HG03135 (cell line): Measurements from ENCODE around the gene WDR83.
"Not testable (repeated sequence)": the region's sequence is repeated elsewhere in the genome, so short reads cannot be mapped to it uniquely, and the experiment has no call there.

Experiments
- ATAC-seq: cut with Tn5 transposase; IDR thresholded peaks from one replicate; pipeline ENCODE4 v1.9.1; 2021; ENCODE audit warnings: mild to moderate bottlenecking, moderate library complexity; ENCODE audit not compliant: unreplicated experiment

WDR83 gene, protein sequence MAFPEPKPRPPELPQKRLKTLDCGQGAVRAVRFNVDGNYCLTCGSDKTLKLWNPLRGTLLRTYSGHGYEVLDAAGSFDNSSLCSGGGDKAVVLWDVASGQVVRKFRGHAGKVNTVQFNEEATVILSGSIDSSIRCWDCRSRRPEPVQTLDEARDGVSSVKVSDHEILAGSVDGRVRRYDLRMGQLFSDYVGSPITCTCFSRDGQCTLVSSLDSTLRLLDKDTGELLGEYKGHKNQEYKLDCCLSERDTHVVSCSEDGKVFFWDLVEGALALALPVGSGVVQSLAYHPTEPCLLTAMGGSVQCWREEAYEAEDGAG

DNA sequence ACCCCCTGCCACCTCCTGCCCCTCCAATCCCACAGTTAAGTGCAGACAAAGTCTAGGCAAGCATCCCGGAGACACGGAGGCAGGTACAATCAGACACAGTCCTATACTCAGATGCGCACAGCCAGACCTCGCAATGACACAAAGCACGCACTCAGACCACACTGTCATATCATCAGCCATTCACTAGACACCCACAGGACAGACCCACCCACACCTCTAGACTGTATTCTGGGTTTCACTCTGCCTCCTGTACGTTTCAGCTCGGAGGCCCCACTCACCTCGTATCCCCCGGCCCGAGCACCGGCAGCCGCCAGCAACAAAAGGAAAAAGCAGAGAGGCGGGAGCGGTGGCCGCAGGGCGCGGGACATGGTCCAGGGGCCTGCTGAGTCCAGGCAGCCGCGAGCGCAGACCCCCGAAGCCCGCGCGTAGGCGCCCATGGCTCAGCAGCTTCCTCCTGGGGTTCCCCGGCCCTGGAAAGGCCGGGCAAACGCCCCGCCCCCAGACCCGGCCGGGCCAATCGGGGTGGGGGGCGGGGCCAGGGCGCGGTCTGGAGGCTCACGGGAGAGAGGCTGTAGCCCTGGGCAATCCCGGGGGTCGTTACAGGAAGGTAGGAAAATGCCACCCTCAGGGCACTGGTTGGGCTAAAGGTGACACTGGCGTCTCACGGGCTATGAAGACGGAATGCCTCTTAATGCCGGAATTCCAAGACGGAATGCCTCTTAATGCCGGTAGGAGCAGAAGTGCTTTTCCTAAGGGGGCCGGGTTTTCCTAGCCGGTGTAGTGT, at the start of gene WDR83, which contains the start of gene MAN2B1:
Gene WDR83 (plus strand): TSS at position 543 of the 784 bp plus-strand sequence. CDS start 2,984 bp downstream, outside the sequence.
Gene MAN2B1 (minus strand): TSS at position 478 of the 784 bp plus-strand sequence. CDS start 41 bp downstream, at position 437.
- ATAC-seq, result peak; percentile 35

DNA sequence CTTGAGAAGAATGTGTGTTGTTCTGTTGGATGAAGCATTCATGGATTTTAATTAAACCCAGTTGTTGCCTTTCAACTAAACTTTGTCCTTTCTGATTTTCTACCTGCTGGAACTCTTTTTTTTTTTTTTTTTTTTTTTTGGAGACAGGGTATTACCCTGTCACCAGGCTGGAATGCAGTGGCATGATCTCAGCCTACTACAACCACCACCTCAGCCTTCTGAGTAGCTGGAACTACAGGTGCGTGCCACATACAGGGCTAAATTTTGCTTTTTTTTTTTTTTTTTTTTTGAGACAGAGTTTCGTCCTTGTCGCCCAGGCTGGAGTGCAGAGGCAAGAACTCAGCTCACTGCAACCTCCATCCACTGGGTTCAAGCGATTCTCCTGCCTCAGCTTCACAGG, 49.0 kb upstream of the WDR83 start:
- no peak for ATAC-seq

DNA sequence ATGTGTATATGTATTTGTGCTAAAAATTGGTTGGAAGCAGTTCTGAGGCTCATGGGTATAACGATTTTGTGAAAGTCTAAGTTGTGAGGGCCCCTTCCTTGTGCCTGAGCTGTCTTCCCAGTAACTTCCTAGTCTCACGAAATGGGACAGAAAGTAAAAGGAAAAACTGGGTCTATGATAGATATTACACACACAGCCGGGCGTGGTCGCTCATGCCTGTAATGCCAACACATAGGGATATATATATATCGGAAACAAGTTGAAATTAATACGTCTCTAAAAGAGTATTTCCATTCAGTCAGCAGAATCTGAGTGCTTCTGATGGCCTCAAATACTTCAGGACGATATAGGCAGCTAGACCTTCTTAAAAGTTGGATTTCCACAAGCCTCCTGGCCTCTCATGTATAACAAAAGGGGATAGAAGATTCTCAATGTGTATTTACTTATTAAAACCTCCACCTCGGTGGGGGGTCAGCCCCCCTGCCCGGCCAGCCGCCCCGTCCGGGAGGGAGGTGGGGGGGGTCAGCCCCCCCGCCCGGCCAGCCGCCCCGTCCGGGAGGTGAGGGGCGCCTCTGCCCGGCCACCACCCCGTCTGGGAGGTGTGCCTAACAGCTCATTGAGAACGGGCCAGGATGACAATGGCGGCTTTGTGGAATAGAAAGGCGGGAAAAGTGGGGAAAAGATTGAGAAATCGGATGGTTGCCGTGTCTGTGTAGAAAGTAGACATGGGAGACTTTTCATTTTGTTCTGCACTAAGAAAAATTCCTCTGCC, 45.2 kb upstream of the WDR83 start:
- not testable (repeated sequence) for ATAC-seq

DNA sequence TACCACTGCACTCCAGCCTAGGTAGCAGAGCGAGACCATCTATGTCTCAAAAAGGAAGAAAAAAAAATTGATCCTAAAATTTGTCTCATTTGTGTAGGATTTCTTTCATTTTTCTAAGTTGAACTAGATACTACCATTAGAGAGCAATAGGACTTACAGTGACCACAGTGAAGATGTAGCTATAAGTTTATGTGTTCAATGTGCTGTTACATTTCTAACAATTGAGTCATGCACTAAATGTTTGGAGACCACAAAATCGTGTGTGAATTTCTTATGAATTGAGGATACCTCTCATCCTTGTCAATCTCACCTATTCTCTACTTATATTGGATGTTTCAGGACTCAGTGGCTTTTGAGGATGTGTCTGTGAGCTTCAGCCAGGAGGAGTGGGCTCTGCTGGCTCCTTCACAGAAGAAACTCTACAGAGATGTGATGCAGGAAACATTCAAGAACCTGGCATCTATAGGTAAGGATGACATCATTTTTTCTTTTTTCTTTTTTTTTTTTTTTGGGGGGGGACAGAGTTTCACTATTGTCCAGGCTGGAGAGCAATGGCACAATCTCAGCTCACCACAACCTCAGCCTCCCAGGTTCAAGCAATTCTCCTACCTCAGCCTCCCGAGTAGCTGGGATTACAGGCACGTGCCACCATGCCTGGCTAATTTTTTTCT, 43.1 kb upstream of the WDR83 start:
- ATAC-seq, result no peak

DNA sequence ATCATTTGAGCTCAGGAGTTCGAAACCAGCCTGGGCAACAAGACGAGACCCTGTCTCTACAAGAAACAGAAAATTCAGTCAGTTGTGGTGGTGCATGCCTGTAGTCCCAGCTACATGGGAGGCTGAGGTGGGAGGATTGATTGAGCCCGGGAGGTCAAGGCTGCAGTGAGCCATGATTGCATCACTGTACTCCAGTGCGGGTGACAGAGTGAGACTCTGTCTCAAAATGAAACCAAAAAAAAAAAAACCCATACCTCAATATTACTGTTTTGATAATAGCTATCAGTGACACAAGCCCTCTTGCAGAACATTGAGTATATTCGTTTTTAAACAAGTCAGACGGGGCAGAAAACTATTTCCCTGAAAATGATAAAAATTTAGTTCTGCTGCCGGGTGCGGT, 39.6 kb upstream of the WDR83 start:
- ATAC-seq, result no peak

DNA sequence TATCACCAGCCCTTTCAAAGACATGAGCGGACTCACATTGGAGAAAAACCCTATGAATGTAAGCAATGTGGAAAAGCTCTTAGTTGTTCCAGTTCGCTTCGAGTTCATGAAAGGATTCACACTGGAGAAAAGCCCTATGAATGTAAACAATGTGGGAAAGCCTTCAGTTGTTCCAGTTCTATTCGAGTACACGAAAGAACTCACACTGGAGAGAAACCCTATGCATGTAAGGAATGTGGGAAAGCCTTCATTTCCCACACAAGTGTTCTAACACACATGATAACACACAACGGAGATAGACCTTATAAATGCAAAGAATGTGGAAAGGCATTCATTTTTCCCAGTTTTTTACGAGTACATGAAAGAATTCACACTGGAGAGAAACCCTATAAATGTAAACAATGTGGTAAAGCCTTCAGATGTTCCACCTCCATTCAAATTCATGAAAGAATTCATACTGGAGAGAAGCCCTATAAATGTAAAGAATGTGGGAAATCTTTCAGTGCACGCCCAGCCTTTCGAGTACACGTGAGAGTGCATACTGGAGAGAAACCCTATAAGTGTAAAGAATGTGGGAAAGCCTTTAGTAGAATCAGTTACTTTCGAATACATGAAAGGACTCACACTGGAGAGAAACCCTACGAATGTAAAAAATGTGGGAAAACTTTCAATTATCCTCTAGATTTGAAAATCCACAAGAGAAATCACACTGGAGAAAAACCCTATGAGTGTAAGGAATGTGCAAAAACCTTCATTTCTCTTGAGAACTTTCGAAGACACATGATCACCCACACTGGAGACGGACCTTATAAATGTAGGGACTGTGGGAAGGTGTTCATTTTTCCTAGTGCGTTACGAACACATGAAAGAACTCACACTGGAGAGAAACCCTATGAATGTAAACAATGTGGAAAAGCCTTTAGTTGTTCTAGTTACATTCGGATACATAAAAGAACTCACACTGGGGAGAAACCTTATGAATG, 38.3 kb upstream of the WDR83 start:
- ATAC-seq, result no peak

DNA sequence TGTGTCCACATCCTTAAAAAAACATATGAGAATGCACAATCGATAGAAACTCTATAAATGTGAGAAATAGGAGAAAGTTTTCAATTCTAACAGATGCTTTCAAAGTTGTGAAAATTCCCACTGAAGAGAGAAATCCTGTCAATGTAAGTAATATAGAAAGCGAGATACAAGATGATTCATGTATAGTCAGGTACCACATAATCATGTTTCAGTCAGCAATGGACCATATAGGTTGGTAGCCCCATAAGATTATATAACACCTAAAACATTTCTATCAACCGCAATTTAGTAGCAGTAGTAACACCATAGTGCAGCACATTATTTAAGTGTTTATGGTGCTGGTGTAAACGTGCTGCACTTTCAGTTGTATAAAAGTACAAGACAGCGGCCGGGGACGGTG, 37.4 kb upstream of the WDR83 start:
- no peak for ATAC-seq

DNA sequence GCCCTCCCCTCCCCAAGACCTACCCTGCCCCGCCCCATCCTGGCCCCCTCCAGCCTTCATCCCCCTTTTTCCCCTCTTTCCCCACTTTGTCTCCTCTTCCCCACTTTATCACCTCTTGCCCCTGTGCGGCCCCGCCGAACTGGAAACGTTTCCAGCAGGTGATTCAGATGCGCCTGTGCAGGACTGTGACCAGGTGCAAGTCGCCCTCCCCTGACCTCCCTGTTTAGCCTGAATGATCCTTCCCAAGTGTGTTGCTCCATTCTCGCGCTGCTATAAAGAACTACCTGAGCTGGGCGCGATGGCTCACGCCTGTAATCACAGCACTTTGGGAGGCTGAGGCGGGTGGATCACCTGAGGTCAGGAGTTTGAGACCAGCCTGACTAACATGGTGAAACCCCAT, 30.0 kb upstream of the WDR83 start:
- no peak for ATAC-seq

DNA sequence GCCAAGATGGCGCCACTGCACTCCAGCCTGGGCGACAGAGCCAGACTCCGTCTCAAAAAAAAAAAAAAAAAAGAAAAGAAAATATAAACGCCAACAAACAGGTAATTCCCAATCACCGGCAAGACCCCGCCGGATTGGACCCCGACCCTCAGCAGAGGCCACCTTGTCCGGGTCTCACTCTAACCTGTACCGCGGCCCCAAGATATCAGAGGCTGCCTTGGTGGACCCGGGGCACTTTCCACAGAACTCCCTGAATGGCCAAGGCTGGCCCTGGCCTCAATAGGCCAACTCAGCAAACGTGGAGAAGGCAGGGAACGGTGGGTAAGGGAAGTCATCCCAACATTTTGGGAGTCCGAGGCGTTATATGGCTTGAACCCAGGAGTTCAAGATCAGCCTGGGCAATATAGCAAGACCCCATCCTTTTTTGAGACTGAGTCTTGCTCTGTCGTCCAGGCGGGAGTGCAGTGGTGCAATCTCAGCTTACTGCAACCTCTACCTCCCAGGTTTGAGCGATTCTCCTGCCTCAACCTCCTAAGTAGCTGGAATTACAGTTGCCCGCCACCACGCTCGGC, 27.9 kb upstream of the WDR83 start:
- ATAC-seq, result no peak

DNA sequence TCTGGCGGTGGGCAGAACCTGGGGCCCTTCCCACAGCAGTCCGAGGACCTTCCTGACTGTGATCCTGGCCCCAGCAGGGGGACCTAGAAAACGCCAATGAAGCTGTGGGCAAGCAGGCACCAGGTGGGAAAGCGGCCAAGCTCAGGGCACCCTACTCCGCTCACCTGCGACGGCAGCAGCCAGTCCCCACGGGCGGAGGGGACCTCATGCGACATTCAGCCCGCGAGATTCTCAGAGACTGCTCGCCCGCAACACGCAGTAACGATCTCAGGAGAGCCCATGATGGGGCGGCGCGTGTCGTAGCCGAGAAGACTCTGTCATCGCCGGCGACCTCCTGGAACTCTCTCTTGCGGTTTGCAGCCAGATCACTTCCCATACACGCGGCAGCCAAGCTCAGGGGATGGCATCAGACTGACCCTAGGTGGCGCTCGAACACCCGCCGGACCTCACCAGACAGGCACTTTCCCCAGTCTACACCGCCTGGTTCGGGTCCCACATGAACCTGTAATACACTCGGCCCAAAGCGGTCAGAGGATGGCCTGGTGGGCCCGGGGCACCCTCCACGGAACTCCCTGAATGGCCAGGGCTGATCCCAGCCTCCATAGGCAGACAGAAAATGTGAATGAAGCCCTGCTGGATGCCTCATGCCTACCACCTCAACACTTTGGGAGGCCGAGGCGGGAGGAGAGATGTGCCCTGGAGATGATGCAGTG, 26.6 kb upstream of the WDR83 start:
- ATAC-seq, result no peak

DNA sequence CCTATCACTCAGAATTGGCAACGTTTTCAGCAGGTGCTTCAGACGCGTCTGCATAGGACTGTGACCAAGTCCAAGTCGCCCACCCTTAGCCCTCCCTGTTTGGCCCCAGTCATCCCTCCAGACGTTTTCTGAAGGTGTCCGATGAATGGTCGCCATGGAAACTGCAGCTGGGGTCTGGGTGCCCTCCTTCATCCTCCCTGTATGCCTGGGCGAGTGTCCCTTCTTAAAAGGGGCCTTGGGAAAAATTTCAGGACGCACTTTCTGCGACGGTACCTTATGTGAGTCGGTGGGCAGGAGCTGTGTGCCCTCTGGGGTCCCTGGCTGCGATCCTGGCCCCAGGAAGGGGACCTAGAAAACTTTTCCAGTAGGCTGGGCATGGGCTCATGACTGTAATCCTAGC, 25.2 kb upstream of the WDR83 start:
- no peak for ATAC-seq

DNA sequence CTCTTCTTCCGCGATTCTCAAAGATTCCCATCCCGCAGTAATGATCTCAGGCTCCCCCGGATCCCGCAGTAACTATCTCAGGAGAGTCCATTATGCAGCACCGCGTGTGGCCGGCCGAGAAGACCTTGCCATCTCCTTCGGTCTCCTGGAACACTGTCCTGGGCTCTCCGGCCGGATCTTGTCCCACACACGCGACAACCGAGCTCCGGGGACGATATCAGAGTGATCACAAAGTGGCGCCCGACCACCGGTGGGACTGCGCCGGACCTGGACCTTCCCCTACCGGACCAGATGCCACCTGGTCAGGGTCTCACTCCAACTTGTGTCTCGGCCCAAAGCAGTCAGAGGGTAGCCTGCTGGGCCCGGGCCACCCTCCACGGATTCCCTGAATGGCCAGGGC, 24.1 kb upstream of the WDR83 start:
- ATAC-seq, result no peak

DNA sequence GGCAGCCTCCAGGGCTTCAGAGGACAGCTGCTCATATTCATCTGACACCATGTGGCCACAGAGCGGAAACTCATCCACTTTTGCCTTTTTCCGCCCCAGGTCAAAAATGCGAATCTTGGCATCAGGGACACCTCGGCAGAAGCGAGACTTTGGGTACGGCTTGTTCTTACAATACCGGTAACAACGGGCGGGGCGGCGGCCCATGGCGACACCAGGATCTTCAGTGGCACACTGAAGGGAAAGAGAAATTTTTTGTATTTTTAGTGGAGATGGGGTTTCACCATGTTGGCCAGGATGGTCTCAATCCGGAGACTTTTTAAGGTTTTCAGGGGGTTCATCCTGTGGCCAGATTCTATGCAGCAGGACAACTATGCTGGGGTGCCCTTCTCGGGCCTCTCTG, 22.9 kb upstream of the WDR83 start:
- ATAC-seq, result not testable (repeated sequence)

DNA sequence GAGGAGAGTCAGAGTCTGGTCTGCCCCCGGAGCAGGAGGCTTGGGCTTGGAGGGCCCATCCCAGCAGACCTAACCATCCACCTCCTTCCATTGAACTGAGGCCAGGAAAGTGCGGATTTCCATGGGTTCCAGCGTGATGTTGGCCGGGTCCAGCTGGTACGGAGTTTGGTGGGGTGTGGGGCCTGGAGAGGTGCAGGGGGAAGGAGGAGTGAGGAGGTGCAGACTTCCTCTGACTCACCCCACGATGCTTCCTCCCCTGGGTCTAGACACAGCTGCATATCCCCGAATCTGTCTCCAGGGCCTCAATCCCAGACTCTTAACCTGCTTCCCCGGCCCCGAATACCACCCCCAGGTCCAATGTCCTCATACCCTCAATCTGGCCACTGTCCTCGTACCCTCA, 20.1 kb upstream of the WDR83 start:
- ATAC-seq, result no peak

DNA sequence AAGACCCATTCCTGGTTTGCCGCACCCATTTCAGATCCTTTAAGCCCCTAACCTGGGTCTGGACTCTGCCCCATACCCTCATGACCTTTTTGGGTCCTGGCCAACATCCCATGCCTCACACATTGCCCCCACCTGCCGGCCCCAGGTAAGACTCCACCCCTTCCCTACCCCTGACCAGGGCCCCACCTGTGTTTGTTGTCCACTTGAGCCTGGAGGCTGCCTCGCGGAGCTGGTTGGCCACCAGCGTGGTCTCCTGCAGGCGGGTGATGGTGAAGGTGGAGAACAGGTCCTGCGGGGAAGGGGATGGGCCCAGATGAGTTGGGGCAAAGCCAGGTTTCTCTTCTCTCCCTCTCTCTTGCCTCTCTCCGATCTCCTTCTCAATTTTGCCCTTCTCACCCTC, 19.6 kb upstream of the WDR83 start:
- ATAC-seq, result no peak

DNA sequence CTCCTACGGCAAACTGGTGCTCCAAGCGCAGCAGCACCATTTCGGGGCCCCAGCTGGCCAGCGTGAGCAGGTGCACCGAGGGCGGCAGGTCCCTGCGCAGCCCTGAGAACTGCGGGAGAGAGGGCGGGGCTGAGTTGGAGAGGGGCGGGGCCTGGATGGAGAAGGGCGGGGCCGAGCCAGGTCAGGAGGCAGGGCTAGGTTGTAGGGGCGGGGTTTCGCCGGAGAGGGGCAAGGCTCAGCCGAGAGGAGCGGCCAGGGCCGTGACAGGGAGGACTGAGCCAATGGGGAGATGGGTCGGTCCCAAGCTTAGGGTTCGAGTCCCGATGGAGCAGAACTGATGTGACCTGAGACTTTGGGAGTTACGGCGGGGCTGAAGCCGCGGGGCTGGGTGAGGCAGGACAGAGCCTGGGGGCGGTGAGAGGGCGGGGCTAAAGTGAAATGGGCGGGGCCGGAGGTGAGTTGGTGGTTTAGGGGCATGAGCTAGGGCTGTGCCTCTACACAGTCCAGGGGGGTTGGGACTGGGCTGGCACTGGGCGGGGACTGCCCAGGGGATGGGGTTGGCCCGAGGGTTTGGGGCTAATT, 19.0 kb upstream of the WDR83 start:
- no peak for ATAC-seq

DNA sequence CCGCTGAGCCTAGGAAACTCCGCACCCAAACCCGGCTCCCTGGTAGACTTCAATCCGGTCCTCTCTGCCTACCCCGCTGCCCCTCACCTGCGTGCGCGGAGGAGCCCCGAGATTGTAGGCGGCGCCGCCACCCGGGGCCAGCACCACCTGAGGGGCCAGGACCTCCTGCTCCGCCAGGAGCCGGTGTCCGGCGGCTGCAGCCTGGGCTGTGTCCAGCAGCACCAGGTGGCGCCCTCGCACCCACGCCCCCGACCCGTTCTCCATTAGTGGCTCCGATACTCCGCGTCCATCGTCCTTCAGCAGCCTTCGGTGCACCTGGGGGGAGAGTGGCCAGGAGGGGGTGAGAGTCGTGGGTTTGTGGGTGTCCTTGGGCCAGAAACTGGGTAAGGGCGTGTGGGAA, 18.5 kb upstream of the WDR83 start:
- no peak for ATAC-seq

DNA sequence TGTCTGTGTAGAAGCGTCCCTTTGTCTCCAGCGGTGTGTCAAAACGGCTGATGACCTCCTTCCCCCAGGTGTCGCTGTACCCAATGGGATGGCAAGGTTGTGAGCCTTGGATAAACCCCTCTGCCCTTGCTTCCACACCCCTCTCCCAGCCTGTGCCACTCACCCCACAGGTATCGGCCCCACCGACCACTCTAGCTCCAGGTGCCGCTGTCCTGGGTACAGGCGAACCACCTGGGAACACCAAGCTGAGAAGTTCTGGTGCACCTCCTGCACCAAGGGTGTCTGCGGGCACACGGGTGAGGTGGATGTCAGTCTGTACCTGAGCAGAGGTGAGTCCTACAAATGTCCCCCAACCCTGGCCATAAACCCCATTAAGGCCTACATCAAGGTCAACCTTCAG, 16.7 kb upstream of the WDR83 start:
- no peak for ATAC-seq
